Tibial nerve (tissue), 4 donors: ENCODE measurements around the gene PNPLA7. TPM values are rescaled to one million over a fixed set of nuclear protein-coding genes. Genes with fewer than 3 reads are reported as not detected.
A peak's percentile ranks its signal among the peaks of the same experiment; 100 is the strongest.

Experiments
- DNase-seq, 2 donors: peaks; one replicate each; pipeline ENCODE4 v3.0.0-alpha.2; 2019; ENCODE audit warnings: low spot score in 2 of 2
- H3K27ac ChIP-seq, 4 donors: fragments of 200-600 bp; sonication (generic) in 3 of 4; one replicate each; pipeline ENCODE4 v1.5.1; 2017 to 2019; ENCODE audit warnings: mild to moderate bottlenecking in 1 of 4
- H3K27me3 ChIP-seq, 2 donors: fragments of 200-600 bp; sonication (generic) in 1 of 2; one replicate each; pipeline versions ENCODE4 v1.5.1 to v1.6.0; 2017 to 2019
- H3K36me3 ChIP-seq, 3 donors: fragments of 200-600 bp; sonication (generic); one replicate each; pipeline ENCODE4 v1.5.1; 2018 to 2019
- H3K4me1 ChIP-seq, 4 donors: fragments of 200-600 bp; sonication (generic) in 3 of 4; one replicate each; pipeline ENCODE4 v1.5.1; 2017 to 2019
- H3K4me3 ChIP-seq, 4 donors: fragments of 200-600 bp; sonication (generic) in 3 of 4; one replicate each; pipeline ENCODE4 v1.5.1; 2017 to 2019; ENCODE audit warnings: mild to moderate bottlenecking in 1 of 4, moderate library complexity in 1 of 4
- H3K9me3 ChIP-seq, 4 donors: fragments of 200-600 bp; sonication (generic) in 3 of 4; one replicate each; pipeline ENCODE4 v1.5.1; 2017 to 2019
- EP300 ChIP-seq, 2 donors: sonication (generic); formaldehyde crosslinking; IDR thresholded peaks; one replicate each; pipeline ENCODE4 v1.6.1; 2017; ENCODE audit warnings: antibody characterized with exemption in 2 of 2, mild to moderate bottlenecking in 1 of 2
- POLR2A ChIP-seq, 2 donors: fragments of 450-650 bp; IDR thresholded peaks; one replicate each; pipeline ENCODE4 v1.6.1; 2017; ENCODE audit warnings: antibody characterized with exemption in 2 of 2, mild to moderate bottlenecking in 2 of 2, moderate library complexity in 2 of 2
- WGBS, 2 donors: methylation state at CpG; one replicate each; pipeline ENCODE4 v1.1.5; 2018; 5-methylcytosine and 5-hydroxymethylcytosine counted together
- total RNA-seq, 4 donors: library from RNA; depleted of rRNA; stranded (reverse); fragments of >200 nt; gene quantifications; one replicate each; pipeline ENCODE4 v1.1.0, GENCODE V29; 2016
- TF ChIP-seq, protein P1 (sequence below), 5 experiments: fragments of 200-600 bp in 3 of 5; fragments of 450-650 bp in 2 of 5; sonication (generic) in 3 of 5; IDR thresholded peaks; one replicate each; pipeline ENCODE4 v1.5.1; 2016 to 2019; ENCODE audit warnings: antibody characterized with exemption in 5 of 5, mild to moderate bottlenecking in 3 of 5, moderate library complexity in 2 of 5

PNPLA7 gene
- total RNA-seq, 4 donors from 2014 or later = 12.0 to 25.2 (median 18.7) TPM

DNA sequence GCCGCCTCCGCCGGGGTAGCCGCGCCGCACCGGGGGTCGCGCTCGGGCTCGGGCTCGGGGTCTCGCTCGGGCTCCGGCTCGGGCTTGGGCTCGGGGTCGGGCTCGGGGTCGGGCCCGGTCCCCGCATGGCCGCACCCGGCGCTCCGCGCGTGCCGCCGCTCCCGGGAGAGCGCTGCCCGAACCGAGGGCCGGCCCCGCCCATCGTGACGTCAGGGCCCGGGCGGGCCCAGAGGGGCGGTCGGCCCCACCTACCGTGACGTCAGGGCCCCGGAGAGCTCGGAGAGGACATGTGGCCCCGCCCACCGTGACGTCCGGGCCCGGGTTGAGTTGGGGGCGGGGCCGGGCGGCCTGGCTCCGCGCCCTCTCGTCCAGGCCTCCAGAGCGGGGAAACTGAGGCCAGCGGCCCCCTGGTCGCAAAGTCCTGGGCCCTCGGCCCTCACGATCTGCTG, 91.0 kb downstream of the PNPLA7 start, which contains the start of gene NSMF:
TSS of gene NSMF (minus strand) at position 183 of the 449 bp plus-strand sequence. CDS start 232 bp downstream, outside the sequence.
- peak; percentile 90 to 92 for DNase-seq
- Histone ChIP-seq H3K4me3 (peak within 1 kb of the TSS; percentile 53 to 93 (median 70)), H3K27me3 (no peaks in the 10 kb centered on the region), H3K27ac (peak within 1 kb of the TSS; percentile 82 to 94 (median 92)), H3K9me3 (no peaks in the 10 kb centered on the region), H3K36me3 (peaks cover 0 to 53% (median 4%) of the 10 kb centered on the region in 3 donors), H3K4me1 (peaks cover 0 to 67% (median 36%) of the 10 kb centered on the region in 4 donors)
- peak; percentile 96 to 98 for TF ChIP-seq POLR2A (IDR thresholded peaks at IDR 0.05)
- TF ChIP-seq EP300 (IDR thresholded peaks at IDR 0.05) = peak; percentile 57 to 66
- TF ChIP-seq, protein P1, sequence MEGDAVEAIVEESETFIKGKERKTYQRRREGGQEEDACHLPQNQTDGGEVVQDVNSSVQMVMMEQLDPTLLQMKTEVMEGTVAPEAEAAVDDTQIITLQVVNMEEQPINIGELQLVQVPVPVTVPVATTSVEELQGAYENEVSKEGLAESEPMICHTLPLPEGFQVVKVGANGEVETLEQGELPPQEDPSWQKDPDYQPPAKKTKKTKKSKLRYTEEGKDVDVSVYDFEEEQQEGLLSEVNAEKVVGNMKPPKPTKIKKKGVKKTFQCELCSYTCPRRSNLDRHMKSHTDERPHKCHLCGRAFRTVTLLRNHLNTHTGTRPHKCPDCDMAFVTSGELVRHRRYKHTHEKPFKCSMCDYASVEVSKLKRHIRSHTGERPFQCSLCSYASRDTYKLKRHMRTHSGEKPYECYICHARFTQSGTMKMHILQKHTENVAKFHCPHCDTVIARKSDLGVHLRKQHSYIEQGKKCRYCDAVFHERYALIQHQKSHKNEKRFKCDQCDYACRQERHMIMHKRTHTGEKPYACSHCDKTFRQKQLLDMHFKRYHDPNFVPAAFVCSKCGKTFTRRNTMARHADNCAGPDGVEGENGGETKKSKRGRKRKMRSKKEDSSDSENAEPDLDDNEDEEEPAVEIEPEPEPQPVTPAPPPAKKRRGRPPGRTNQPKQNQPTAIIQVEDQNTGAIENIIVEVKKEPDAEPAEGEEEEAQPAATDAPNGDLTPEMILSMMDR (IDR thresholded peaks at IDR 0.05) = peak in 2 of 5 experiments; percentile 32 to 49
- 0 to 1% methylated on average over 10 to 37 of the region's 62 CpGs for WGBS, 2 donors

DNA sequence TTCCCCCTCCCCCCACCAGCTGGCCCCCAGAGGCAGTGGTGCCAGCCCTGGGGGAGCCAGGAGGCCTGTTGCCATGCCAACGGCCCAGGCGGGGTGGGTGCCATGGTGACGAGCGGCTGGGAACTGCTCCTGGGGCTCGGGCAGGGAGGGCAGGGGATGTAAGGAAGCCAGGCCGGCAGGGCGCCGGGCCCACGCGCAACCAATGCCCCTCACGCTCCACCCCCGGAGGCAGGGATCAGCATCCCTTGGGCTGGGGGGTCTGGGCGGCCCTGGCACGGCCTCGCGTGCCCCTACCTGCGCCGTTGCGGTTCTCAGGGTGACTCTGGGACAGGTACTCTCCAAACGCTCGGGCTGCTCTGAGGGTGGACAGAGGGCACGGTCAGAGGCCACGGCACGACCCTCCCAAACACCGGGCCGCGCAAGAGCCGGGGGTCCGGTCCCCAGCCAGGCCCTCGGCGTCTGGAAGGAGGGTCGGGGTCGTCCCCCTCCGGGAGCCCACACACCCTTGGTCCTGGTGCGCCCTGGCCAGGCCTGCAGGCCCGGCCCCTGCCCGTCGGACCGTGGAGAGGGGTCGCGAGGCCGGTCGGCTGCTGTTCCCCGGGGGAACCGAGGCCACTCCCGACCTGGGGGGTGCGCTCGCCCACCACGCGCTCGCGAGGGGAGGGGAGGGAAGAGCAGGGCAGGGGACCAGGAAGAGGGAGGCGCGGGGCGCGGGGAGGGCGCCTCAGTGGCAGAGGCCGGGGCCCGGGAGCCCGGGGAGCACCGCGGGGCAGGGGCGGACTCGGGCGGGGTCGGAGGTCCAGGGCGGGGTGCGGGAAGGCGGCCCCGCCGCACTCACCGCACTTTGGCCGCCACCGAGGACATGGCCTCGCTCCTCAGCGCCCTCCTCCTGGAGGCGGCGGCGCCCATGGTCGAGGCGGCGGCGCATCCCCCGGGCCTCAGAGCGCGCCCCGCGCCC, 91.7 kb downstream of the PNPLA7 start:
- TF ChIP-seq POLR2A (IDR thresholded peaks at IDR 0.05) = no peak
- TF ChIP-seq, protein P1 (IDR thresholded peaks at IDR 0.05) = no peak
- no peaks in the 10 kb centered on the region for H3K27me3 ChIP-seq
- peaks cover 0 to 47% (median 4%) of the 10 kb centered on the region in 3 donors for H3K36me3 ChIP-seq
- peak overlapping the region; percentile 82 to 94 (median 92) for H3K27ac ChIP-seq
- peak overlapping the region; percentile 53 to 93 (median 70) for H3K4me3 ChIP-seq
- peaks cover 0 to 72% (median 39%) of the 10 kb centered on the region in 4 donors for H3K4me1 ChIP-seq
- no peak for DNase-seq
- WGBS, 2 donors = 13 to 20% methylated on average over 29 to 55 of the region's 88 CpGs
- no peaks in the 10 kb centered on the region for H3K9me3 ChIP-seq

DNA sequence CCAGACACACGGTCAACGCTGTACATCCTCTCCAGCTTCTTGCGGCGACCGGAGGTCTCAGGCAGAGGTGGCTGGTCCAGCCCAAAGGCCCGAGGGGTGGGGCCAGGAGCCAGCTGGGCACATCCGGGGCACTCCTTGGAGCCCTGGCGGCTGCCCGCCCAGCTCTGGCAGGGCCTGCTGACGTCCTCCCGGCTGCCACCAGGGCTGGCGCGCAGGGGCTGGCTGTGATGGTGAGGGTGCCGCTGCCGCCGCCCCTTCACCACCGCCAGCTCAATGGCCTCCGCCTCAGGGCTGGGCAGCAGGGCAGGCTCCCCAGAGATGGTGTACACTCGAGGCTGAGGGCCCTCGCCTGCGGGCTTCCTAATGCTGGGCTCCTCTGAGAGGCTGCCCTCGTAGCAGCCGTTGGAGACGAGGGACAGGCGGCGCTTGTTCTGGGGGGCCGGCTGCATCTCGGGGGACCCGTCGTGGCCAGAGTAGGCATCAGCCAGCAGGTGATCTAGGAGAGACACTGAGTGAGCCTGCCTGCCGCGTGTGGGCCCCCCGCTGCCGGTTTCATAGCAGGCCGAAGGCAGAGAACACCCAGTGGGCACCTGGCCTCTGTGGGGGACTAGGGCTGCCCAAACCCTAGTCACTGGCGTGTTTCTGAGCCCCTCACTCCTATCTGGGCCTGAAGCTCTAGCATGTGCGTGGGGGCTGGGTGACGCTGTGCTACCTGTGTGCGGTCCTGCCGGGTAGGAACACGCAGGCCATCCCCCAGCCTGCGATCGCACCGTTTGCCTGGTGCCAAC, 92.6 kb downstream of the PNPLA7 start:
- H3K27ac ChIP-seq = peak overlapping the region; percentile 82 to 94 (median 92)
- peaks cover 0 to 76% (median 46%) of the 10 kb centered on the region in 4 donors for H3K4me1 ChIP-seq

DNA sequence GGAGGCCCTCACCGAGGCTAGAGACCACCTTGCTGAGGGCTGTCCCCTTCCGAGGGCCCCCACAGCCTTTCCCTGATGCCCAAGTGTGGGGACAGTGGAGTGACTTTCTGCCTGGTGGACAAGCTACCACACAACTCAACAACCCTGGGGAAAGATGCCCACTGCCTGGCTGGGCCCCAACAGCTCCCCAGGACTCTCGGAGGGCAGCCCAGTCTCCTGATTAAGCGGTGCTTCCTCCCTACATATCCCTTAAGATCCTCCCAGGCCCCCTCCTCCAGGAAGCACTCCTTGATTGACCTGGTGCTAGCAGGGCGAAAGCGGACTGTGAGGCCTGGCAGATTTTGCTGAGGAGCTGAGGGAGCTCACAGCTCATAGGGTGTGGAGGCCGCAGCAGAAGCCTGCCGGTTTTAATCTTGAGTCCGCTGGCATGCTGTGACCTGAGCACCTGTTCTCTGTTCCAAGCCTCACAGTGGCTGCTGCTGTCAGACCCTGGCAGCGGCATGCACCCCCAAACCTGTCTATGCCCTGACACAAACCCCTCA, 93.3 kb downstream of the PNPLA7 start:
- TF ChIP-seq, protein P1 (IDR thresholded peaks at IDR 0.05) = no peak
- TF ChIP-seq EP300 (IDR thresholded peaks at IDR 0.05) (no peak), POLR2A (IDR thresholded peaks at IDR 0.05) (no peak)
- 88 to 96% methylated on average over 6 to 7 of the region's 10 CpGs for WGBS, 2 donors
- H3K9me3 ChIP-seq = no peaks in the 10 kb centered on the region
- peaks cover 0 to 73% (median 46%) of the 10 kb centered on the region in 4 donors for H3K4me1 ChIP-seq
- H3K4me3 ChIP-seq = peak overlapping the region in 1 of 4 donors; percentile 82
- no peak for DNase-seq
- peak overlapping the region; percentile 49 to 94 (median 88) for H3K27ac ChIP-seq
- H3K36me3 ChIP-seq = peaks cover 0 to 50% (median 4%) of the 10 kb centered on the region in 3 donors
- no peaks in the 10 kb centered on the region for H3K27me3 ChIP-seq

More for the DNA sequence above, 92.6 kb downstream of the PNPLA7 start:
- TF ChIP-seq, protein P1 (IDR thresholded peaks at IDR 0.05) = no peak
- TF ChIP-seq EP300 (IDR thresholded peaks at IDR 0.05) = no peak
- no peak for TF ChIP-seq POLR2A (IDR thresholded peaks at IDR 0.05)
- no peak for DNase-seq
- no peaks in the 10 kb centered on the region for H3K27me3 ChIP-seq
- H3K9me3 ChIP-seq = no peaks in the 10 kb centered on the region
- 89 to 91% methylated on average over 16 to 22 of the region's 44 CpGs for WGBS, 2 donors
- H3K4me3 ChIP-seq = peak overlapping the region; percentile 53 to 93 (median 70)
- H3K36me3 ChIP-seq = peaks cover 0 to 47% (median 4%) of the 10 kb centered on the region in 3 donors
